ENCODE data around the gene IL15RA.

DNA sequence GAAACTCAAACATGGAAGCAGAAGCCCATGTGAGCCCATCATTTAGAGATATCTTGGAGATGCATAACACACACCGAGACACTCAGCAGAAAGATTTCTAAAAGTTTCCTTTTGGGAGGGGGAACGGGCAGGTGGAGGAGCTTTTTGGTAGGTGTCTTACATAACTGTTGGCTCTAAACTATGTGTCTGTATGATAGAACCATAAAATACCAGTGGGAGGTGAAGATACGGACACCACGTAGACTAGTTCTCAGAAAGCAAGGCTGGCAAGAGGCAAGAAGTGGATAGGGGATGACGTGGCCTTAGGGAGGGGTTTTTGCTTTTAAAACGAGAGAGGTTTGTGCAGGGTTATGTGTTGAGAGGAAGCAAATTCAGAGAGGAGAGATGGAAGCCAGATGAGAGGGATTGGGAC lies 36.5 kb downstream of the IL15RA start:
- TF ChIP-seq, protein P1, sequence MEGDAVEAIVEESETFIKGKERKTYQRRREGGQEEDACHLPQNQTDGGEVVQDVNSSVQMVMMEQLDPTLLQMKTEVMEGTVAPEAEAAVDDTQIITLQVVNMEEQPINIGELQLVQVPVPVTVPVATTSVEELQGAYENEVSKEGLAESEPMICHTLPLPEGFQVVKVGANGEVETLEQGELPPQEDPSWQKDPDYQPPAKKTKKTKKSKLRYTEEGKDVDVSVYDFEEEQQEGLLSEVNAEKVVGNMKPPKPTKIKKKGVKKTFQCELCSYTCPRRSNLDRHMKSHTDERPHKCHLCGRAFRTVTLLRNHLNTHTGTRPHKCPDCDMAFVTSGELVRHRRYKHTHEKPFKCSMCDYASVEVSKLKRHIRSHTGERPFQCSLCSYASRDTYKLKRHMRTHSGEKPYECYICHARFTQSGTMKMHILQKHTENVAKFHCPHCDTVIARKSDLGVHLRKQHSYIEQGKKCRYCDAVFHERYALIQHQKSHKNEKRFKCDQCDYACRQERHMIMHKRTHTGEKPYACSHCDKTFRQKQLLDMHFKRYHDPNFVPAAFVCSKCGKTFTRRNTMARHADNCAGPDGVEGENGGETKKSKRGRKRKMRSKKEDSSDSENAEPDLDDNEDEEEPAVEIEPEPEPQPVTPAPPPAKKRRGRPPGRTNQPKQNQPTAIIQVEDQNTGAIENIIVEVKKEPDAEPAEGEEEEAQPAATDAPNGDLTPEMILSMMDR (IDR thresholded peaks at IDR 0.05): no peak
- TF ChIP-seq POLR2A (IDR thresholded peaks at IDR 0.05): no peak

Data from adrenal gland (tissue), 5 donors.